ENCODE results near the gene CDH13.

Gene CDH13

DNA sequence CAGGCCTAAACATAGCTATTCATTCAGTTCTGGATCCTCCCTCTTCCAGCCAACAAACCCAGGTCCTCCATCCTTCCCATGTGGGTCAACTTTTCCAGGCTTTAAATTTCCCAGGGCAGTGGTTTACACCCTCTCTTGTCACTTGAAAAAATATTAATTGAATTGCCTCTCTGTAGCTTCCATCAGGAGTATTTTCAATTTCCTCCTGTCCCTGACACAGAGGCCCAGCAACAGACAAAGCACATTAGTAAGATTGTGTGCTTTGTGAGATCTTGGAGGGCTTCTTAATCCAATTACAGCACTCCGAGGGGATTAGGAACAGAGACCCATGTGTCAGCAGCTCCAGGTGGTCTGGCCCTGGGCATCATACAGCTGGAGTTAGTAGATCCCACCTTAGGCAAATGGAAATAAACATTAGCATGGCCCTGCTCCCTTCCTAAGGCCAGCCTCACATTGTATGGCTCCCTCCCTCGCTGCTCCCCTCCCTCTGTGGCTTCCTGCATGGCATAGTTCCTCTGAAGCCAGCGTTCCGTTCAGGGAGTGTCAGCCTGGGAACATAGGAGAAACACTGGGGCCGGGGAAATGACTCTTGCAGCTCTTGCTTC, 1048.3 kb downstream of the CDH13 start:
- TF ChIP-seq, protein P1, sequence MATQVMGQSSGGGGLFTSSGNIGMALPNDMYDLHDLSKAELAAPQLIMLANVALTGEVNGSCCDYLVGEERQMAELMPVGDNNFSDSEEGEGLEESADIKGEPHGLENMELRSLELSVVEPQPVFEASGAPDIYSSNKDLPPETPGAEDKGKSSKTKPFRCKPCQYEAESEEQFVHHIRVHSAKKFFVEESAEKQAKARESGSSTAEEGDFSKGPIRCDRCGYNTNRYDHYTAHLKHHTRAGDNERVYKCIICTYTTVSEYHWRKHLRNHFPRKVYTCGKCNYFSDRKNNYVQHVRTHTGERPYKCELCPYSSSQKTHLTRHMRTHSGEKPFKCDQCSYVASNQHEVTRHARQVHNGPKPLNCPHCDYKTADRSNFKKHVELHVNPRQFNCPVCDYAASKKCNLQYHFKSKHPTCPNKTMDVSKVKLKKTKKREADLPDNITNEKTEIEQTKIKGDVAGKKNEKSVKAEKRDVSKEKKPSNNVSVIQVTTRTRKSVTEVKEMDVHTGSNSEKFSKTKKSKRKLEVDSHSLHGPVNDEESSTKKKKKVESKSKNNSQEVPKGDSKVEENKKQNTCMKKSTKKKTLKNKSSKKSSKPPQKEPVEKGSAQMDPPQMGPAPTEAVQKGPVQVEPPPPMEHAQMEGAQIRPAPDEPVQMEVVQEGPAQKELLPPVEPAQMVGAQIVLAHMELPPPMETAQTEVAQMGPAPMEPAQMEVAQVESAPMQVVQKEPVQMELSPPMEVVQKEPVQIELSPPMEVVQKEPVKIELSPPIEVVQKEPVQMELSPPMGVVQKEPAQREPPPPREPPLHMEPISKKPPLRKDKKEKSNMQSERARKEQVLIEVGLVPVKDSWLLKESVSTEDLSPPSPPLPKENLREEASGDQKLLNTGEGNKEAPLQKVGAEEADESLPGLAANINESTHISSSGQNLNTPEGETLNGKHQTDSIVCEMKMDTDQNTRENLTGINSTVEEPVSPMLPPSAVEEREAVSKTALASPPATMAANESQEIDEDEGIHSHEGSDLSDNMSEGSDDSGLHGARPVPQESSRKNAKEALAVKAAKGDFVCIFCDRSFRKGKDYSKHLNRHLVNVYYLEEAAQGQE (IDR thresholded peaks at IDR 0.05; ENCODE audit: insufficient read depth in 1 of 2, low read depth in 2 of 2, low read length in 2 of 2): no peak
- no peak for TF ChIP-seq FOXP2 (optimal IDR thresholded peaks at IDR 0.05; ENCODE audit: borderline replicate concordance, extremely low read depth, extremely low read length, insufficient read depth)
- no peak for TF ChIP-seq TAF1 (IDR thresholded peaks at IDR 0.05; ENCODE audit: borderline replicate concordance, insufficient read depth, low read length)
- no peak for TF ChIP-seq POLR2AphosphoS5 (IDR thresholded peaks at IDR 0.05; ENCODE audit: low read depth, low read length)
- no peak for TF ChIP-seq SIN3A (IDR thresholded peaks at IDR 0.05; ENCODE audit: borderline replicate concordance, insufficient read depth, low read length)

GRCh38 chr16:83676086-83676485, 1049.3 kb downstream of the CDH13 start:
- TF ChIP-seq POLR2AphosphoS5 (IDR thresholded peaks at IDR 0.05; ENCODE audit: low read depth, low read length): no peak
- TF ChIP-seq TAF1 (IDR thresholded peaks at IDR 0.05; ENCODE audit: borderline replicate concordance, insufficient read depth, low read length): no peak
- TF ChIP-seq SIN3A (IDR thresholded peaks at IDR 0.05; ENCODE audit: borderline replicate concordance, insufficient read depth, low read length): no peak
- TF ChIP-seq, protein P1 (IDR thresholded peaks at IDR 0.05; ENCODE audit: insufficient read depth in 1 of 2, low read depth in 2 of 2, low read length in 2 of 2): no peak
- TF ChIP-seq FOXP2 (optimal IDR thresholded peaks at IDR 0.05; ENCODE audit: borderline replicate concordance, extremely low read depth, extremely low read length, insufficient read depth): no peak

- TF ChIP-seq SIN3A (IDR thresholded peaks at IDR 0.05; ENCODE audit: borderline replicate concordance, insufficient read depth, low read length) (no peak), FOXP2 (optimal IDR thresholded peaks at IDR 0.05; ENCODE audit: borderline replicate concordance, extremely low read depth, extremely low read length, insufficient read depth) (no peak)
Measured at GRCh38 chr16:83680980-83681379, 1054.2 kb downstream of the CDH13 start.

DNA sequence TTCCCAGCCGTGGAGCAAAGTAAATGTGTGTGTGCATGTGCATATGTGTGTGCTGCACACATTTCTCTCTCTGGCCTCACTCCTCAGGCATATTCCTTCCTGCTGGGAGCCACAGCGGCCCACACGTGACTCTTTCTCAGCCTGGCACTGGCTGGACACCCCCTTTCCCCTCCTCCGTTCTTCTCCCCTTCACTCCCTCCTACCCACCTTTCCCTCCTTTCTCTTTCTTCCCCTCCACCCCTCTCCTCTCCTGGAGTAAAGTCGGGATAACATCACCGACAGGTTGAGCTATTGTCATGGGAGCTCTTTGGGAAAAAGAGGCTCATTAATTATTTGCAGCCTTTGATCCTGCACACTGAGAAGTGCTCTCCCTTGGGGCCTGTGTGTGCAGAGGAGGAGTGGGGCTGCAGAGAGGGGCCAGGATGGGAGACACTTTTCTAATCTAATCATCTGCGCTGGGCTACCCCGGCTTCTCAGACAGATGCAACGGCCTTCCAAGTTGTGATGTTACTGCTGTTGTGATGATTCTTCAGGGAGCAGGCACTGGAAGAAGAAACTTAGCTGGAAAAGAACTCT, 1054.7 kb downstream of the CDH13 start:
- TF ChIP-seq SIN3A (IDR thresholded peaks at IDR 0.05; ENCODE audit: borderline replicate concordance, insufficient read depth, low read length): no peak
- no peak for TF ChIP-seq POLR2AphosphoS5 (IDR thresholded peaks at IDR 0.05; ENCODE audit: low read depth, low read length)
- TF ChIP-seq TAF1 (IDR thresholded peaks at IDR 0.05; ENCODE audit: borderline replicate concordance, insufficient read depth, low read length): no peak
- no peak for TF ChIP-seq FOXP2 (optimal IDR thresholded peaks at IDR 0.05; ENCODE audit: borderline replicate concordance, extremely low read depth, extremely low read length, insufficient read depth)
- TF ChIP-seq, protein P1 (IDR thresholded peaks at IDR 0.05; ENCODE audit: insufficient read depth in 1 of 2, low read depth in 2 of 2, low read length in 2 of 2): no peak

- no peak for TF ChIP-seq POLR2AphosphoS5 (IDR thresholded peaks at IDR 0.05; ENCODE audit: low read depth, low read length)
- TF ChIP-seq FOXP2 (optimal IDR thresholded peaks at IDR 0.05; ENCODE audit: borderline replicate concordance, extremely low read depth, extremely low read length, insufficient read depth): no peak
- TF ChIP-seq, protein P1 (IDR thresholded peaks at IDR 0.05; ENCODE audit: insufficient read depth in 1 of 2, low read depth in 2 of 2, low read length in 2 of 2): no peak
- TF ChIP-seq TAF1 (IDR thresholded peaks at IDR 0.05; ENCODE audit: borderline replicate concordance, insufficient read depth, low read length): no peak
- no peak for TF ChIP-seq SIN3A (IDR thresholded peaks at IDR 0.05; ENCODE audit: borderline replicate concordance, insufficient read depth, low read length)
Measured at GRCh38 chr16:83682116-83682867, 1055.5 kb downstream of the CDH13 start.
